H7 (cell line): ENCODE measurements around the gene AXIN2. TPM values are rescaled to one million over a fixed set of nuclear protein-coding genes. Genes with fewer than 3 reads are reported as not detected.
A peak's percentile ranks its signal among the peaks of the same experiment; 100 is the strongest.

Experiments
- DNase-seq: peaks from one replicate; pipeline ENCODE4 v3.0.0; 2012
- H3K27me3 ChIP-seq: 2 replicates; pipeline ENCODE4 v1.6.0; 2011; ENCODE audit warnings: mild to moderate bottlenecking, low read length; ENCODE audit not compliant: control insufficient read depth, insufficient read depth
- H3K36me3 ChIP-seq: replicated peaks from 2 replicates; pipeline ENCODE4 v1.5.1; 2011; ENCODE audit warnings: low read length; ENCODE audit not compliant: control insufficient read depth, insufficient read depth
- H3K4me3 ChIP-seq: 2 replicates; pipeline ENCODE4 v1.5.1; 2011; ENCODE audit warnings: low read depth, mild to moderate bottlenecking, control low read depth, low read length, moderate library complexity; ENCODE audit not compliant: insufficient read depth
- total RNA-seq: library from RNA; depleted of rRNA; stranded (reverse); fragments of >200 nt; shearing (Covaris generic); gene quantifications from 2 replicates; pipeline ENCODE4 v1.2.3, GENCODE V29; 2014

AXIN2 gene
- total RNA-seq, 1 experiment from 2014 or later = 36.1 TPM

DNA sequence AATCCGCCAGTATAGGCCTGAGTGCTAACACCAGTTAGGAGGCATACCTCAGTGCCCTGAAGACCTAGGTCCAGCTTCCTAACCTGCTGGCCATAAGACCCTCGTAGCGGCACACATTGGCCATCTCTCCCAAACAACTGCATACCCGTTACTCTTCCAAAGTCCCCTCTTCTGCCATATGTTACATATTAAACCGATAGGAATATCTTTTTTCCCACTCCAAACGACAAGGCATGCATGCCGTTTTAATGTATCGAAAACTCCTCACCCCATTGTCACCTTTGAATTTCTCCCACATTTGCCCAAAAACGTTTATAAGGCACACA is 721 bp upstream of the AXIN2 start:
- Histone ChIP-seq H3K27me3 (no peaks in the 10 kb centered on the region; the same call in 1 of the 2 replicates), H3K4me3 (peak overlapping the region; percentile 10; the same call in 1 of the 2 replicates), H3K36me3 (peaks cover 7% of the 10 kb centered on the region)
- DNase-seq = no peak

DNA sequence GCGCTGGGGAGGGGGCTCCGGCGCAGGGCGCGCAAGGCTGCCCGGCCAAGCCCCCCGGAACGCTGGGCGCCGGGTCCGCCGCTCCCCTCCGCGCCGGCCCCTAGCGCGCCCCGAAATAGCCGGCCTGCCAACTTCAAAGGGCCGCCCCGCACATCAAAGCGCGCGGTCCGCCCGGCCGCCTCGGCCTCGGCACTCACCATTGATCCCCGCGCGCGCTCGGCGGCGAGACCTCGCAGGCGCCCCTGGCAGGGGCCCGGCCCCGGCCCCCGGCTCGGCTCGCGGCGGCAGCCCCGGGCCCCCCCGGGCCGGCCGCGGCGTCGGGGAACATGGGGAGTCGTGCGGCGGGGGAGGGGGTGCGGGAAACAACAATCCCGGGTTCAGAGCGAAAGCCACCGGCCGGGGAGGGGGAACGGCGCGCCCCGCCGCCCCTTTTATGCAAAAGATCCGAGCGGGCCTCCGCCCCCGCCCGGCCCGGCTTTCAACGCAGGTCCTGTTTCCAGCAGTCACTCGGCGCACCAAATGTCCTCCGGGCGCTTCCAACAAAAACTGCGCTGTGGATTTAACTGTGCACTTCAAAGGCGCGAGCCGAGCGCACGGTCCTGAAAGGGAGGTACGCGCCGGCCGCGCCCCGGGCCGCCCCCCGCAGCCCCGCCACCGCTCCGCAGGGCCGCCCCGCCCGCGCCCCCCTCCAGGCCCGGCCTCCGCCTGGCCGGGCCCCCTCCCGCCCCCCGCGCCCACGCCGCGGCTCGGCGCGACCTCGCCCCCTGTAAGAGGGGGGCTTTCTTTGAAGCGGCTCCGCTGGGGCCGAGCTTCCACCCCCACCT is 608 bp downstream of the AXIN2 start:
- DNase-seq = peak; percentile 94
- Histone ChIP-seq H3K27me3 (no peaks in the 10 kb centered on the region; the same call in 1 of the 2 replicates), H3K36me3 (peaks cover 9% of the 10 kb centered on the region), H3K4me3 (peak overlapping the region; percentile 89)

DNA sequence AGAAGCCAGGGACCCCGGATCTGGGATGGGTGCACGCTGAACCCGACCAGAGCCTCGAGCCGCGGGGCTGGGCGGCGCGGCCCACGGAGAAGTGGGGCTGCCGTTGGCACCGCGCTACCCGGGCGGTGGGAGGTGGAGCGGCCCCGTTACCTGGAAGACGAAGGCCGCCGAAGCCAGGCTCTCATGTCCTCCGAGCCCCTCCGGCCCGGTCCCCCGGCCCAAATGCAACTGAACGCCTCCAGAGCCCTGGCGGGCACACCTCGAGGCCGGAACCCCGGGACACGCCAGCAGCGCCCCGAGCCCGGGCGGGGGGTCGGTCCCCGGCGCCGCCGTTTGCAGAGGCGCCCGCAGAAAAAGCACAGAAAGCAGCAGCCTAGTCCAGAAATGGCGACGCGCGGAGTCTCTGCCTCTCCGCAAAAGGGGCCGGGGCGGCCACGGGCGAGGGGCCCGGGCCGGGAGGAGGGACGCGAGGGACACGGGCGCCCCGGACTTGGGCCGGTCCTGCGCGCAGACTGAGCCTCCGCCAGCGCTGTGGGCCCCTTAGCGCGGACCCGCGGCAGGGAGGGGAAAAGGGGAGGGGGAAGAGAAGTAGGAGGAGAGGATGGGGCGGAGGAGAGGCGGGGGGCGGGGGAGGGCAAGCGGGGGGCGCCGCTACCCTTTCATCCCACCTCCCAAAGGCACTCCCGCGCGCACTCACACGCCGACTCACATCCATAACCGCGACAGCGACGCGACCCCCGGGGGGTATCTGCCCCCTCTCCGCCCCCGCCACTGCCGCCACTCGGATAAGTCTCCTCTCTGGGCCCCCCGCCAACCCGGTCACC is 1.4 kb downstream of the AXIN2 start:
- Histone ChIP-seq H3K36me3 (peaks cover 10% of the 10 kb centered on the region), H3K4me3 (peak overlapping the region; percentile 89), H3K27me3 (no peaks in the 10 kb centered on the region; the same call in 1 of the 2 replicates)
- peak; percentile 95 for DNase-seq

DNA sequence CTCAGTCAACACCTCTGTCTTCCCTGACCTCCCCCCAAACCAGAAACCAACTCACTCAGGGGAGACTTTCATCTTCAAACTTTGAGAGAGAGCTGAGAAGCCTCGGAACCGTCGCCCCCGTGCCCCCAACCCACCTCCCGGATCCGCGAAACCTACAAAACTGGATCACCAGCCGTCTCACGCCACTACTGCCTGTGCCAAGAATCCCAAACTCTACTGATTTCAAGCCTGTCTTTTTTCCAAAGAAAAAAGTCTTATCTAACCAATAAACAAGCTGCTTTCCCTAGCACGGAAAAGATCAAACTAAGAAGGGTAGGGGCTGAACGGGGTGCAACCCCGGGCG is 2.0 kb downstream of the AXIN2 start:
- DNase-seq = no peak
- peak overlapping the region; percentile 89 for H3K4me3 ChIP-seq
- H3K36me3 ChIP-seq = peaks cover 10% of the 10 kb centered on the region
- no peaks in the 10 kb centered on the region; the same call in 1 of the 2 replicates for H3K27me3 ChIP-seq

DNA sequence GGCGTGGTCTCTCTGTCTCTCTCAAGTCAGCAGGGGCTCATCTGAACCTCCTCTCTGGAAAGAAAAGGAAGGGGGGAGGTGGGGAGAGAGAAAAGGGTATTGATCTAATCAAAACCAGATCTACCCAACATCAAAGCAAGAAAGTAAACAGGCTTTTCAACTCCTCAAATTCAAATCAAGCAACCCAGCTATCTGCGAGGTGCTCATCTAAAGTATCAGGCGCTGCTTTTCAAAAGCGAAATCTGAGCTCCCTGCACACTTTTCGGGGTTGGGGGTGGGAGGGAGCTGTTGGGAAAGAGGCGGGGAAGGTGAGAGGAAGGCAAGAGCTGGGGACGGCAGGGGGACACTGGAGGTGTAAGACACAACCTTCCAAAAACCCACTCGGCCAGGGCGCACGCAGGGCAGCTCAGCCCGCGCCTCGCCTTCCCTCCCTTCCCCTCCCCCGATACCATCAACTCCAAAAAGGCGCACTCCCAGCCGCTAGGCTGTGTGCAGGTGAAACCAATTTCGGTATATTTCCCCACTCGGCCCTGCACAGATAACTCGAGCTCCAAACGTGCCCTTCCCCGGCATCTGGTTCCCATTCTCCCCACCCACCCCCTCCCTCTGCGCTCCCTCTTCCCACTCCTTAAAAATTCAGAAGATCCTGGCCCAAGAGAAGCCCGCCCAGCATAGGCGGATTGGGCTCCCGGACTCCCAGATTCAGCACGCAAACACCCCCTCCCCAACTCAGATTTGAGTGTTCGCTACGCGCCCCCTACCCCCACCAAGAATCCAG is 2.6 kb downstream of the AXIN2 start:
- Histone ChIP-seq H3K4me3 (peak overlapping the region; percentile 89), H3K27me3 (no peaks in the 10 kb centered on the region; the same call in 1 of the 2 replicates), H3K36me3 (peaks cover 11% of the 10 kb centered on the region)
- peak; percentile 77 for DNase-seq

DNA sequence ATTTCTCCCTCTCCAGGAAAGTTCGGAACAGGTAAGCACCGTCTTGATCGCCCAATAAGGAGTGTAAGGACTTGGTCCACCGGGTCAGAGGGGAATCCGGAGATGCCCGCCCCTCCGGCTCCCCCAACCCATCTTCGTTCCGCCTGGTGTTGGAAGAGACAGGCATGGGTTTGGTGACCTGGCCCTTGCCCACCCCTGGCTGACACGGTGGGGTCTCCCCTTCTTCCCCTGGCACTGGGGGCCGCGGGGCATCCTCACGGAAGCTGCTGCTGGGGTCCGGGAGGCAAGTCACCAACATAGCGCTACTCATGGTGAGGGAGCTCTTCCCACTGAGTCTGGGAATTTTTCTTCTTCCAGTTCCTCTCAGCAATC is 3.2 kb downstream of the AXIN2 start:
- no peaks in the 10 kb centered on the region; the same call in 1 of the 2 replicates for H3K27me3 ChIP-seq
- H3K4me3 ChIP-seq = peak overlapping the region; percentile 89
- peaks cover 11% of the 10 kb centered on the region for H3K36me3 ChIP-seq
- DNase-seq = no peak

DNA sequence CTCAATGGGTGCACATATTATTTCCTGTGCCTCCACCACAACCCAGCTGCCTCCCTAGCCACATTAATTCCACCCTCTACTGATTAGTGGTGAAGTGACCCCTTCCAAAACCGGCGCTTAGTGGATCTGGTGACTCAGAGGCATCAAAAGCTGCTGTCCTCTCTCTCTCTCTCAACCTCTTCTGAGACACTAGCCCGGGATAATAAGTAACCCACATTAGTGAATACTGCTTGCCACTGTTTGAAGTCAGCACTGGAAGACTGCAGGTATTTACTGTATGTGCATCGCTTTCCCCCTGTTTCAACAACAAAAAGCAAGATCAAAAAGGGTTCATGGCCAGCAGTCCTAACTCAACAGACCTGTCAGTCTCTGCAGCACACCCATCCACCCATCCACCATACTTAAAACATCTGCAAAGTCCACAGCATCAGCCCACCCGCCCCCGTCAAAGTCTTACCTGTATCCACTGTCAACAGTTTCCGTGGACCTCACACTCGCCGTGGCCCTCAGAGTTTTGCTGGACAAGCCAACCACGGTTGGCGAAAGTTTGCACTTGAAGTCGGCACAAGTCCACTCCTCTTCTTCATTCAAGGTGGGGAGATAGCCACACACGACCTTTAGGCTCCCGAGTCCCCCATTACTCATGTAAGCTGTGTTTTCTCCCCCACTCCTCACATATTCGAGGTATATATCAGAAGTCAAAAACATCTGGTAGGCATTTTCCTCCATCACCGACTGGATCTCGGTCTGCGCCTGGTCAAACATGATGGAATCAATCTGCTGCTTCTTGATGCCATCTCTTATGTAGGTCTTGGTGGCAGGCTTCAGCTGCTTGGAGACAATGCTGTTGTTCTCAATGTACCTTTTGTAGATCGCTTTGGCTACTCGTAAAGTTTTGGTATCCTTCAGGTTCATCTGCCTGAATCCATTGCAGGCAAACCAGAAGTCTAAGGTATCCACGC is 3.8 kb downstream of the AXIN2 start:
- Histone ChIP-seq H3K4me3 (peak overlapping the region; percentile 89), H3K36me3 (peaks cover 11% of the 10 kb centered on the region), H3K27me3 (no peaks in the 10 kb centered on the region; the same call in 1 of the 2 replicates)
- no peak for DNase-seq

DNA sequence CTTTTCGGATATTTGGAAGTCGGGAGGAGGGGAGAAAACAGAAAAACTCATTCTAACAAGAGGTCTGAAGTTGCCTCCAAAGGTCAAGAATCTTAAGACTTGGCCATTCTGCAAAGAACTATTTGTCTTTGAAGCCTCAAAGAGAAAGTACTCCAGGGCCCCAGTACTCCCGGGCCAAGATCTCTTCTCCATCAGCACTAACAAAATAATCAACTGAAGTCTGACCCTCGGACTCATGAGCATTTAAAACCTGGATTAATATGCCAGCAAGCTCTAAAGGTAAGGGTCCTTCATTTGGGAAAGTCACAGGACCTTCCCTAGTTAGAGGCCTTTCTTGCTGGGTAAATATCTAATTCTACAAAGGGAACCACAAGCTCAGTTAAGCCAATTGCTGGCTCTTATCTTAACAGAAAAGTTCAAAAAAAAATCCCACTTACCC is 4.5 kb downstream of the AXIN2 start:
- H3K36me3 ChIP-seq = peaks cover 11% of the 10 kb centered on the region
- no peaks in the 10 kb centered on the region; the same call in 1 of the 2 replicates for H3K27me3 ChIP-seq
- DNase-seq = no peak
- peak overlapping the region; percentile 10 for H3K4me3 ChIP-seq

DNA sequence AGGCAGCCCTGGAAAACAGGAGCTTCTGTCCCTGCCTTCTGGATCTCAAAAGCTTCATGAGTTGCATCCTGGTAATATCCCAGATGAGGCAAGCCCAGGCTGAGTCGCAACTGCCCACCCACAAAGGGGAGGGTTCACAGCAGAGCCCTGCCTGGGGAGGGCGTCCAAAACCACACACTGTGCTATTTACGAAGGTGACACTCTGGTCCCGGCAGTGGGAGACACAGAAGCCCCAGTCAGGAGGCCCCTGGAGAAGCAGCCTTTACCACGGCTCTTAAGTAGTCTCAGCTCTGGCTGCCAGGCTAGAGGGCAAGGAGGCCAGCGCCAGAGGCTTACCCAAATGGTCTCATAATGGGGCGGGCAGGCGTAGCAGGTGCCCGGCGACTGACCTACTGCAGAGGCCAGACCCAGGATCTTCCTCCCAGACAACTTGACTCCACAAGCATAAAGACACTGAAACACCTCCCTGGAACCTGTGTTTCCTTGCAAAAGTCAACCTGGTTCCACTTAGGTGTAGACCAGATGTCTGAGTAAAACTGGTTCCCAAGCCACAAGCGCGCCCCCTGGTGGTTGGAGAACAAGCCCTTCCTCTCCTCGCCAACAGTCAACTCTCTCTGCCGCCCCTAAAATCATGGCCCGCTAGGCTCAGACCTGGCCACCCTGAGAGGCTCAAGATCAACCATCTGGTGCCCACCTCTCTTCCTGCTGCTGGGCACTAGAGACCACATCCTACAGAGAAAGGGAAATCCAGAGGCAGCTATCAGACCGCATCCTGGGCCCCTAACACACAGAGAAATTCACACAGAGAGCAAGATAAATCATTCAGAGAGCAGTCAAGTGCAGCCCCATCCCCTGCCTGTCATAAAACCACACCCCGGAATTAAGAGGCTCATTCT is 5.2 kb downstream of the AXIN2 start:
- Histone ChIP-seq H3K36me3 (peaks cover 11% of the 10 kb centered on the region), H3K4me3 (peak overlapping the region; percentile 10; the same call in 1 of the 2 replicates), H3K27me3 (no peaks in the 10 kb centered on the region; the same call in 1 of the 2 replicates)
- DNase-seq = peak; percentile 88

DNA sequence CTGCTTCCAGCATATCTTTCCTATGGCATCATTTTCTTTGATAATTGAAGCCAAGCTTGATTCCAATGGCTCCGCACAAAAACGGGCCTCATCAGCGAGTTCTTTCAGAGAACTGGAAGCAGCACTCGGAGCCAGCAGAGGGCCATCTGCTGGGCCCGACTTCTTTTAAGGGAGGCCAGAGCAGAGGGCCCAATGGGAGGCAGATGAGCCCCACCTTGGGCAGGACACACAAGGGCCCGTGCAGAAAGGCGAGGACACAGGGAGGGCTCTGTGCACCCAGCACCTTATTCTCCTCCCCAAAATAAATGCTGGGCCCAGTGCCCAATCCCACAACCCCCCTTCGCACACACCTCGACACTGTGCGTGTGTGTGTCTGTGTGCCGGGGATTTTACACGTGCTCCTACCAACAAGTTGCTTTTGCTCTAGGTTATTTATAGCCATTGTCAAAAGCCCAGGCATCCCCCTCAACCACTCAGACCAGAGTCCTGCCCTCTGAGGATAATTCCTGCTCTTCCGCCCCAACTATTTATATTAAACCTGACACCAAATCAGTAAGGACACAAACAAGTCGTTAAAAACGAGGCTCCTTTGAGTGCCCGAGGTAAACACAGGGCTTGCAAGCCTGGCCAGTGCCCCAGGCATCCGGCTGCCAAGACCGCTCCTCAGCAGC is 6.8 kb downstream of the AXIN2 start:
- Histone ChIP-seq H3K36me3 (peaks cover 14% of the 10 kb centered on the region), H3K27me3 (no peaks in the 10 kb centered on the region; the same call in 1 of the 2 replicates), H3K4me3 (no peak overlapping the region)
- peak; percentile 51 for DNase-seq

DNA sequence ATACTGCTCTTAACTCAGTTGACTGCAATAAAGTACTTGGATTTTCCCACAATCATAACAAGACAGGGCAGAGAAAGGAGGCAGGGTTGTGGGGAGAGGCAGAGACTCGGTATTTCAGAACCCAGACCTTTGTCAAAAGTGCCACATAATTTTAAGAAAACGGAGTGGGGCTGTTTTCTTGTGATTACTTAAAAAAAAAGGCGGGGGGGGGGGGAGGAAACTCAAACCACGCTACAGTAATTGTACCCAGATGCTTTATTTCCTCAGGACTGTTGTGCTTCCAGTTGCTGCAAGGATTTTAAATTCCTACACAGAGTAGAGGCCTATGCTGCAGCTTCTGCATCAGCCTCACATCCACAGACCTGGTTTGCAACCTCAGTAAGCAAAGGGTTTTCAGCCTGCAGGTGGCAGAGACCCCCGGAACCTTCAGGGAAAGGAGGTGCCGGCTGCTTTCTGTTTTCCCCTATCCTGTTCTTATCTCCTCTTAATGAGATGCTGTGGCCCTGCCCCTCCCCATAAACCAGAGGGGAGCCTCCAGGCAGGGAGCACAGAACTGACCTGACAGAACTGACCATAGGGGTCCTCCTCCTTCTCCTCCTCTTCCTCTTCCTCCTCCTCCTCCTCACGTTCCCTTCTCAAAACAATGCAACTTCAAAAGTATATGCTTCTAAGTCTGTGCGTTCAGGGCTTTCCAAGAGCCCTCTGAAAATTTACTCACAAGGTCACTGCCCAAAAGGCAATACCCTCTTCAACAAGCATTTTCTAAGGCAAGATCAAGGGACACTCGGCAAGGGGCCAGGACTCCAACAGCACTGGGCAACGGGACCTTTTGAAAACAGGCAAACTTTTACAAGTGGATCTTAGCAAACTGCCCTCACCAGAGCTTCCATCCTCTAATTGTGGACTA is 7.5 kb downstream of the AXIN2 start:
- H3K27me3 ChIP-seq = no peaks in the 10 kb centered on the region
- DNase-seq = peak; percentile 57
- no peak overlapping the region for H3K4me3 ChIP-seq
- peaks cover 14% of the 10 kb centered on the region for H3K36me3 ChIP-seq
